ENCODE measurements around the gene NT5DC2. TPM values are rescaled to one million over a fixed set of nuclear protein-coding genes. Genes with fewer than 3 reads are reported as not detected.

Gene NT5DC2
- total and polyA plus RNA-seq, 7 donors, result 6.8 to 13.7 (median 10.3) TPM

- Histone ChIP-seq H3K27me3 (ENCODE audit: insufficient read depth in 3 of 3, low read length in 2 of 3) (no peaks in the 10 kb centered on the region), H3K4me1 (peaks cover 18% of the 10 kb centered on the region), H3K4me3 (no peak overlapping the region), H3K36me3 (ENCODE audit: insufficient read depth in 1 of 2, low read depth in 1 of 2) (peaks cover 6 to 87% of the 10 kb centered on the region in 2 donors), H3K9me3 (no peaks in the 10 kb centered on the region), H3K27ac (no peak overlapping the region)
- TF ChIP-seq, protein P1, sequence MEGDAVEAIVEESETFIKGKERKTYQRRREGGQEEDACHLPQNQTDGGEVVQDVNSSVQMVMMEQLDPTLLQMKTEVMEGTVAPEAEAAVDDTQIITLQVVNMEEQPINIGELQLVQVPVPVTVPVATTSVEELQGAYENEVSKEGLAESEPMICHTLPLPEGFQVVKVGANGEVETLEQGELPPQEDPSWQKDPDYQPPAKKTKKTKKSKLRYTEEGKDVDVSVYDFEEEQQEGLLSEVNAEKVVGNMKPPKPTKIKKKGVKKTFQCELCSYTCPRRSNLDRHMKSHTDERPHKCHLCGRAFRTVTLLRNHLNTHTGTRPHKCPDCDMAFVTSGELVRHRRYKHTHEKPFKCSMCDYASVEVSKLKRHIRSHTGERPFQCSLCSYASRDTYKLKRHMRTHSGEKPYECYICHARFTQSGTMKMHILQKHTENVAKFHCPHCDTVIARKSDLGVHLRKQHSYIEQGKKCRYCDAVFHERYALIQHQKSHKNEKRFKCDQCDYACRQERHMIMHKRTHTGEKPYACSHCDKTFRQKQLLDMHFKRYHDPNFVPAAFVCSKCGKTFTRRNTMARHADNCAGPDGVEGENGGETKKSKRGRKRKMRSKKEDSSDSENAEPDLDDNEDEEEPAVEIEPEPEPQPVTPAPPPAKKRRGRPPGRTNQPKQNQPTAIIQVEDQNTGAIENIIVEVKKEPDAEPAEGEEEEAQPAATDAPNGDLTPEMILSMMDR (IDR thresholded peaks at IDR 0.05), result no peak
- DNase-seq (peak in 1 of 2 donors; percentile 52), ATAC-seq (no peak)
- intact Hi-C loops (cut with DNase I), result loop anchor here in 1 of 2 donors (10.0 kb wide), 1 partner anchor 195 kb away; no protein-coding TSS in a partner anchor
- WGBS, 3 donors, result 85 to 92% (median 88%) methylated on average over 16 of the region's 16 CpGs
Observed at GRCh38 chr3:52479877-52480575, 53.6 kb downstream of the NT5DC2 start.

DNA sequence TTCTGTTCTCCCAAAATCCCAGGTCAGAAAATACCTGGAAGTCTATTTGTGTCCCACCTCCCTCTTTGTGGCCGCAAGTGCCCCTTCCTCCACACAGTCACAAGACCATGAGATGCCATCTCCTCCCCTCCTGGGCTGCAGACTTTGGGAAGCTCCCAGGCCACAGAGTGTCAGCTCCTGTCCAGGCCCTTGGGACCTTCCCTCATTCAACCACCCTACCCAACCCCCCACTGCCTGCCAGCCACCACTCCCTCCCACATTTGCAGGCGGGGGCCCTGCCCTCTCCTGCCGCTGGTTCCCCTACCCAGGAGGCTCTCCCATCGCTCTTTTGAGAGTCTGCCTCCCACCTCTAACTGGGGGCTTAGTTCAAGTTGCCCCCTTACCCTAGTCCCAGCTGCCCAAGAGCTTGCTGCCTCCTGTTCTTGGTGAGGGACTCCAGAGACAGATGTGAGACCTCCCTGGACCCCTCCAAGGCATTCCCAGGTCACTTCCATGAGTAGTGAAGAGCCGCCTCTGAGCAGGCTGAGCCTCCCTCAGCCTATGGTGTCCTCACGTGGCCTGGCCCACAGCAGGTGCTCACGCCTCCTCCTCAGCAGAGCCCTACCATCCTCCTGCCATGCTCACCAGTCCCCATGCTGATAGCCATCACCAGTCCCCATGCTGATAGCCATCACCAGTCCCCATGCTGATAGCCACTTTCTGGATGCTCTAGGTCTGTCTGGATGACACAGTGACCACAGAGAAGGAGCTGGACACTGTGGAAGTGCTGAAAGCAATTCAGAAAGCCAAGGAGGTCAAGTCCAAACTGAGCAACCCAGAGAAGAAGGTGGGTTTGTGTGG, 54.4 kb downstream of the NT5DC2 start:
- peak in 1 of 2 donors; percentile 37 for DNase-seq
- no peak overlapping the region for H3K27ac ChIP-seq

GRCh38 chr3:52477796-52478095, 55.9 kb downstream of the NT5DC2 start:
- intact Hi-C loops (cut with DNase I), result no loop called here
- ATAC-seq (no peak), DNase-seq (no peak)
- Histone ChIP-seq H3K4me3 (no peak overlapping the region), H3K27me3 (ENCODE audit: insufficient read depth in 3 of 3, low read length in 2 of 3) (no peaks in the 10 kb centered on the region), H3K9me3 (no peaks in the 10 kb centered on the region), H3K27ac (no peak overlapping the region), H3K4me1 (no peaks in the 10 kb centered on the region), H3K36me3 (ENCODE audit: insufficient read depth in 1 of 2, low read depth in 1 of 2) (peaks cover 6 to 100% of the 10 kb centered on the region in 2 donors)
- 91 to 99% (median 95%) methylated on average over 6 of the region's 6 CpGs for WGBS, 3 donors
- TF ChIP-seq, protein P1 (IDR thresholded peaks at IDR 0.05), result no peak

More for the DNA sequence above, 54.4 kb downstream of the NT5DC2 start:
- WGBS, 3 donors, result 93 to 94% (median 93%) methylated on average over 7 of the region's 7 CpGs
- intact Hi-C loops (cut with DNase I), result no loop called here
- H3K27me3 ChIP-seq (ENCODE audit: insufficient read depth in 3 of 3, low read length in 2 of 3), result no peaks in the 10 kb centered on the region
- TF ChIP-seq, protein P1 (IDR thresholded peaks at IDR 0.05), result no peak
- no peaks in the 10 kb centered on the region for H3K9me3 ChIP-seq
- ATAC-seq, result no peak
- H3K36me3 ChIP-seq (ENCODE audit: insufficient read depth in 1 of 2, low read depth in 1 of 2), result peaks cover 6 to 89% of the 10 kb centered on the region in 2 donors
- H3K4me1 ChIP-seq, result peaks cover 10% of the 10 kb centered on the region
- H3K4me3 ChIP-seq, result no peak overlapping the region

DNA sequence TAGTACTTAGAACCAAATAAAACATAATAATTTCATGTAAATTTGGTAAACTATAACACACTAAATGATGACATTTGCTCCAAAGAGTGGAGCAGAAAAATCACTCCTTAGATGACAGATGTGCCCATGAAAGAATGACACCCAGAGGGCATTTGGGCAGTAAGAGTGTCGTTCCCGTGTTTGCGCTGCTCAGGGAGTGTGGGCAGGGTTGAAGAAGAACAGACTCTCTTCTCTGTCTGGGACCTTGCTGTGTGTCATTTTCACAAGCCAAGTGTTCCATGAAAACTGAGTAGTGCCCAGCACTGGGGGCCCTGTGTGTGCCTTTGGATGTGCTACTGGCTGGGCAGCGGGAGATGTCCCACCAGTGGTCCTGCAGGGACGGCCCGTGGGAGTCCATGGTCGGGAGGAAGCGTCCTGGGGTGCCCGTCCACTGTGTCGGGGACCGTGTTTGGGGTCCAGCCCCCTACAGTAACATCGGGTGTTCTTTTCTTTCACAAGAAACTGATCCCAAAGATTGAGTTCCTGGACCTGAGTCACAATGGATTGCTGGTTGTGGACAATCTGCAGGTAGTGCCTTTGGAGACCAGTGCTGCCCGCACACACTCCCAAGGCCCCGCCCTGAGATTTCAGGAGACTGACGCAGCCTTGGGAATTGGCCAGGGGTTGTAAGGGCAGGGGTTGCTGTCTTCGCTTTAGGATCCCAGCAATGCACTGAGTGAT, 56.4 kb downstream of the NT5DC2 start:
- H3K9me3 ChIP-seq, result no peaks in the 10 kb centered on the region
- WGBS, 3 donors, result 92 to 94% (median 93%) methylated on average over 16 of the region's 16 CpGs
- H3K4me3 ChIP-seq, result no peak overlapping the region
- no peak for ATAC-seq
- TF ChIP-seq, protein P1 (IDR thresholded peaks at IDR 0.05), result no peak
- peak in 1 of 2 donors; percentile 48 for DNase-seq
- intact Hi-C loops (cut with DNase I), result no loop called here
- H3K27me3 ChIP-seq (ENCODE audit: insufficient read depth in 3 of 3, low read length in 2 of 3), result no peaks in the 10 kb centered on the region
- peaks cover 4% of the 10 kb centered on the region for H3K4me1 ChIP-seq
- peaks cover 6 to 100% of the 10 kb centered on the region in 2 donors for H3K36me3 ChIP-seq (ENCODE audit: insufficient read depth in 1 of 2, low read depth in 1 of 2)
- no peak overlapping the region for H3K27ac ChIP-seq

Other genes starting within 250 kb of the NT5DC2 start
- gene GLYCTK, start 246.0 kb downstream of the NT5DC2 start, total RNA-seq, result 1 to 10 TPM; 3.0 to 7.2 (median 5.7) TPM
- 10 to 100 TPM in 1 of 3 donors, 1 to 10 TPM in 2; 3.1 to 16.5 (median 4.2) TPM for gene GLYCTK, start 246.0 kb downstream of the NT5DC2 start, polyA plus RNA-seq
- 1 to 10 TPM; 2.4 to 4.1 (median 3.0) TPM for gene DNAH1, start 217.5 kb downstream of the NT5DC2 start, total RNA-seq
- 1 to 10 TPM in 2 of 3 donors, under 1 TPM in 1; 0.77 to 1.8 (median 1.2) TPM for gene DNAH1, start 217.5 kb downstream of the NT5DC2 start, polyA plus RNA-seq
- 10 to 100 TPM; 61.1 to 78.1 (median 70.7) TPM for gene BAP1, start 123.8 kb downstream of the NT5DC2 start, total RNA-seq
- gene BAP1, start 123.8 kb downstream of the NT5DC2 start, polyA plus RNA-seq, result 100 to 1,000 TPM in 1 of 3 donors, 10 to 100 TPM in 2; 65.7 to 104 (median 78.9) TPM
- 10 to 100 TPM in 1 of 4 donors, 1 to 10 TPM in 3; 4.2 to 15.5 (median 7.3) TPM for gene PHF7, start 123.2 kb downstream of the NT5DC2 start, total RNA-seq
- gene PHF7, start 123.2 kb downstream of the NT5DC2 start, polyA plus RNA-seq, result 10 to 100 TPM in 1 of 3 donors, 1 to 10 TPM in 2; 4.2 to 13.4 (median 4.6) TPM
- gene SEMA3G, start 88.8 kb downstream of the NT5DC2 start, total RNA-seq, result 10 to 100 TPM in 2 of 4 donors, 1 to 10 TPM in 2; 6.0 to 13.8 (median 9.5) TPM
- 1 to 10 TPM; 6.2 to 8.8 (median 6.5) TPM for gene SEMA3G, start 88.8 kb downstream of the NT5DC2 start, polyA plus RNA-seq
- 1,000 to 10,000 TPM; 5,645 to 6,422 (median 6,257) TPM for gene TNNC1, start 79.8 kb downstream of the NT5DC2 start, total RNA-seq
- 1,000 to 10,000 TPM; 4,153 to 7,172 (median 6,558) TPM for gene TNNC1, start 79.8 kb downstream of the NT5DC2 start, polyA plus RNA-seq
- gene NISCH, start 78.3 kb downstream of the NT5DC2 start, total RNA-seq, result 10 to 100 TPM; 16.7 to 33.4 (median 28.1) TPM
- gene NISCH, start 78.3 kb downstream of the NT5DC2 start, polyA plus RNA-seq, result 10 to 100 TPM; 14.3 to 28.8 (median 15.8) TPM
- 10 to 100 TPM; 29.0 to 47.5 (median 41.9) TPM for gene STAB1, start 38.5 kb downstream of the NT5DC2 start, total RNA-seq
- gene STAB1, start 38.5 kb downstream of the NT5DC2 start, polyA plus RNA-seq, result 10 to 100 TPM; 15.9 to 27.4 (median 22.5) TPM
- 10 to 100 TPM; 29.5 to 32.7 (median 31.0) TPM for gene UQCC5, start 2.7 kb upstream of the NT5DC2 start, total RNA-seq
- gene UQCC5, start 2.7 kb upstream of the NT5DC2 start, polyA plus RNA-seq, result 10 to 100 TPM; 34.4 to 95.4 (median 67.9) TPM
- gene PBRM1, start 152.1 kb upstream of the NT5DC2 start, total RNA-seq, result 10 to 100 TPM; 38.0 to 46.7 (median 39.9) TPM
- 10 to 100 TPM in 2 of 3 donors, 1 to 10 TPM in 1; 7.5 to 21.9 (median 12.1) TPM for gene PBRM1, start 152.1 kb upstream of the NT5DC2 start, polyA plus RNA-seq
- 100 to 1,000 TPM in 1 of 4 donors, 10 to 100 TPM in 3; 47.3 to 109 (median 67.9) TPM for gene GNL3, start 152.2 kb upstream of the NT5DC2 start, total RNA-seq
- 100 to 1,000 TPM in 2 of 3 donors, 10 to 100 TPM in 1; 80.6 to 145 (median 135) TPM for gene GNL3, start 152.2 kb upstream of the NT5DC2 start, polyA plus RNA-seq
- gene GLT8D1, start 171.9 kb upstream of the NT5DC2 start, total RNA-seq, result 10 to 100 TPM; 12.0 to 20.5 (median 19.8) TPM
- 10 to 100 TPM; 16.6 to 40.1 (median 22.2) TPM for gene GLT8D1, start 171.9 kb upstream of the NT5DC2 start, polyA plus RNA-seq
- gene SPCS1, start 172.2 kb upstream of the NT5DC2 start, total RNA-seq, result 10 to 100 TPM; 55.7 to 85.6 (median 75.3) TPM
- 100 to 1,000 TPM; 108 to 133 (median 116) TPM for gene SPCS1, start 172.2 kb upstream of the NT5DC2 start, polyA plus RNA-seq
- gene NEK4, start 237.1 kb upstream of the NT5DC2 start, total RNA-seq, result 10 to 100 TPM; 13.8 to 22.1 (median 17.4) TPM
- gene NEK4, start 237.1 kb upstream of the NT5DC2 start, polyA plus RNA-seq, result 10 to 100 TPM in 1 of 3 donors, 1 to 10 TPM in 2; 4.7 to 22.2 (median 5.2) TPM
- gene ITIH1, start 243.7 kb upstream of the NT5DC2 start, total RNA-seq, result not detected
- gene ITIH1, start 243.7 kb upstream of the NT5DC2 start, polyA plus RNA-seq, result under 1 TPM in 1 of 3 donors, not detected in 2; 0.03 TPM